ENCODE results near the gene LMCD1.

- TF ChIP-seq POLR2AphosphoS5 (IDR thresholded peaks at IDR 0.05; ENCODE audit: borderline replicate concordance, low read depth, low read length) (no peak), EZH2 (IDR thresholded peaks at IDR 0.05) (no peak), FOXP2 (optimal IDR thresholded peaks at IDR 0.05; ENCODE audit: control extremely low read depth, extremely low read length, insufficient read depth) (no peak)
These were observed 93.6 kb downstream of the LMCD1 start for GRCh38 chr3:8595252-8595651.

All from SK-N-MC (cell line).